ENCODE measurements around the gene TRNT1. TPM values are rescaled to one million over a fixed set of nuclear protein-coding genes. Genes with fewer than 3 reads are reported as not detected.

Gene TRNT1
- polyA plus RNA-seq, 1 donor: 25.5 TPM

GRCh38 chr3:3137526-3137925 lies 10.8 kb downstream of the TRNT1 start:
- Histone ChIP-seq H3K4me1 (ENCODE audit: control insufficient read depth, insufficient read depth, low read length) (no peaks in the 10 kb centered on the region), H3K9me3 (ENCODE audit: control insufficient read depth, low read depth, low read length) (no peaks in the 10 kb centered on the region), H3K27ac (ENCODE audit: low read length) (no peak overlapping the region), H3K4me3 (ENCODE audit: low read length) (no peak overlapping the region), H3K36me3 (ENCODE audit: control insufficient read depth, insufficient read depth, low read length) (peaks cover 37% of the 10 kb centered on the region), H3K27me3 (ENCODE audit: control insufficient read depth, insufficient read depth, low read length) (no peaks in the 10 kb centered on the region)
- 84% methylated on average over 5 of the region's 6 CpGs for WGBS (ENCODE audit: insufficient coverage, low lambda C conversion rate)
- DNase-seq: no peak

- Histone ChIP-seq H3K36me3 (ENCODE audit: control insufficient read depth, insufficient read depth, low read length) (peaks cover 53% of the 10 kb centered on the region), H3K4me3 (ENCODE audit: low read length) (no peak overlapping the region), H3K4me1 (ENCODE audit: control insufficient read depth, insufficient read depth, low read length) (no peaks in the 10 kb centered on the region), H3K27ac (ENCODE audit: low read length) (no peak overlapping the region), H3K9me3 (ENCODE audit: control insufficient read depth, low read depth, low read length) (no peaks in the 10 kb centered on the region), H3K27me3 (ENCODE audit: control insufficient read depth, insufficient read depth, low read length) (no peaks in the 10 kb centered on the region)
- no peak for DNase-seq
Observed at GRCh38 chr3:3141939-3142338, 15.2 kb downstream of the TRNT1 start.

GRCh38 chr3:3145831-3146230 lies 19.1 kb downstream of the TRNT1 start:
- Histone ChIP-seq H3K36me3 (ENCODE audit: control insufficient read depth, insufficient read depth, low read length) (peaks cover 61% of the 10 kb centered on the region), H3K27me3 (ENCODE audit: control insufficient read depth, insufficient read depth, low read length) (no peaks in the 10 kb centered on the region), H3K9me3 (ENCODE audit: control insufficient read depth, low read depth, low read length) (no peaks in the 10 kb centered on the region), H3K4me3 (ENCODE audit: low read length) (no peak overlapping the region), H3K27ac (ENCODE audit: low read length) (no peak overlapping the region), H3K4me1 (ENCODE audit: control insufficient read depth, insufficient read depth, low read length) (no peaks in the 10 kb centered on the region)
- WGBS (ENCODE audit: insufficient coverage, low lambda C conversion rate): 100% methylated on average over 1 of the region's 8 CpGs
- no peak for DNase-seq

GRCh38 chr3:3149560-3149959 lies 22.8 kb downstream of the TRNT1 start:
- no peak for DNase-seq
- 100% methylated on average over 1 of the region's 1 CpG for WGBS (ENCODE audit: insufficient coverage, low lambda C conversion rate)
- Histone ChIP-seq H3K36me3 (ENCODE audit: control insufficient read depth, insufficient read depth, low read length) (peaks cover 60% of the 10 kb centered on the region), H3K4me1 (ENCODE audit: control insufficient read depth, insufficient read depth, low read length) (no peaks in the 10 kb centered on the region), H3K27me3 (ENCODE audit: control insufficient read depth, insufficient read depth, low read length) (no peaks in the 10 kb centered on the region), H3K4me3 (ENCODE audit: low read length) (no peak overlapping the region), H3K27ac (ENCODE audit: low read length) (no peak overlapping the region), H3K9me3 (ENCODE audit: control insufficient read depth, low read depth, low read length) (no peaks in the 10 kb centered on the region)

- peaks cover 59% of the 10 kb centered on the region for H3K36me3 ChIP-seq (ENCODE audit: control insufficient read depth, insufficient read depth, low read length)
- H3K4me3 ChIP-seq (ENCODE audit: low read length): no peak overlapping the region
- H3K27me3 ChIP-seq (ENCODE audit: control insufficient read depth, insufficient read depth, low read length): no peaks in the 10 kb centered on the region
- 73% methylated on average over 1 of the region's 1 CpG for WGBS (ENCODE audit: insufficient coverage, low lambda C conversion rate)
- no peak overlapping the region for H3K27ac ChIP-seq (ENCODE audit: low read length)
- no peaks in the 10 kb centered on the region for H3K9me3 ChIP-seq (ENCODE audit: control insufficient read depth, low read depth, low read length)
- DNase-seq: no peak
- H3K4me1 ChIP-seq (ENCODE audit: control insufficient read depth, insufficient read depth, low read length): no peaks in the 10 kb centered on the region
Observed at GRCh38 chr3:3151513-3151912, 24.8 kb downstream of the TRNT1 start.

- Histone ChIP-seq H3K27me3 (ENCODE audit: control insufficient read depth, insufficient read depth, low read length) (no peaks in the 10 kb centered on the region), H3K27ac (ENCODE audit: low read length) (no peak overlapping the region), H3K4me3 (ENCODE audit: low read length) (no peak overlapping the region), H3K36me3 (ENCODE audit: control insufficient read depth, insufficient read depth, low read length) (peaks cover 59% of the 10 kb centered on the region), H3K4me1 (ENCODE audit: control insufficient read depth, insufficient read depth, low read length) (no peaks in the 10 kb centered on the region), H3K9me3 (ENCODE audit: control insufficient read depth, low read depth, low read length) (no peaks in the 10 kb centered on the region)
- 100% methylated on average over 1 of the region's 5 CpGs for WGBS (ENCODE audit: insufficient coverage, low lambda C conversion rate)
- no peak for DNase-seq
Observed at GRCh38 chr3:3154879-3155610, 28.3 kb downstream of the TRNT1 start.

GRCh38 chr3:3157484-3157883 lies 30.7 kb downstream of the TRNT1 start:
- Histone ChIP-seq H3K4me1 (ENCODE audit: control insufficient read depth, insufficient read depth, low read length) (no peaks in the 10 kb centered on the region), H3K36me3 (ENCODE audit: control insufficient read depth, insufficient read depth, low read length) (peaks cover 47% of the 10 kb centered on the region), H3K27me3 (ENCODE audit: control insufficient read depth, insufficient read depth, low read length) (no peaks in the 10 kb centered on the region), H3K4me3 (ENCODE audit: low read length) (no peak overlapping the region), H3K9me3 (ENCODE audit: control insufficient read depth, low read depth, low read length) (no peaks in the 10 kb centered on the region), H3K27ac (ENCODE audit: low read length) (no peak overlapping the region)
- no peak for DNase-seq
- no CpG with 5 or more reads among the region's 8 CpGs for WGBS (ENCODE audit: insufficient coverage, low lambda C conversion rate)

GRCh38 chr3:3160826-3161225 lies 34.1 kb downstream of the TRNT1 start:
- no peaks in the 10 kb centered on the region for H3K9me3 ChIP-seq (ENCODE audit: control insufficient read depth, low read depth, low read length)
- no peak for DNase-seq
- WGBS (ENCODE audit: insufficient coverage, low lambda C conversion rate): 94% methylated on average over 2 of the region's 2 CpGs
- H3K4me1 ChIP-seq (ENCODE audit: control insufficient read depth, insufficient read depth, low read length): no peaks in the 10 kb centered on the region
- no peak overlapping the region for H3K27ac ChIP-seq (ENCODE audit: low read length)
- H3K36me3 ChIP-seq (ENCODE audit: control insufficient read depth, insufficient read depth, low read length): peaks cover 55% of the 10 kb centered on the region
- H3K27me3 ChIP-seq (ENCODE audit: control insufficient read depth, insufficient read depth, low read length): no peaks in the 10 kb centered on the region
- H3K4me3 ChIP-seq (ENCODE audit: low read length): no peak overlapping the region

GRCh38 chr3:3165241-3165640 lies 38.5 kb downstream of the TRNT1 start:
- Histone ChIP-seq H3K36me3 (ENCODE audit: control insufficient read depth, insufficient read depth, low read length) (peaks cover 51% of the 10 kb centered on the region), H3K27me3 (ENCODE audit: control insufficient read depth, insufficient read depth, low read length) (no peaks in the 10 kb centered on the region), H3K4me3 (ENCODE audit: low read length) (no peak overlapping the region), H3K4me1 (ENCODE audit: control insufficient read depth, insufficient read depth, low read length) (no peaks in the 10 kb centered on the region), H3K9me3 (ENCODE audit: control insufficient read depth, low read depth, low read length) (no peaks in the 10 kb centered on the region), H3K27ac (ENCODE audit: low read length) (no peak overlapping the region)
- no peak for DNase-seq
- WGBS (ENCODE audit: insufficient coverage, low lambda C conversion rate): no CpG with 5 or more reads among the region's 3 CpGs

- Histone ChIP-seq H3K27ac (ENCODE audit: low read length) (no peak overlapping the region), H3K4me3 (ENCODE audit: low read length) (no peak overlapping the region), H3K36me3 (ENCODE audit: control insufficient read depth, insufficient read depth, low read length) (peaks cover 55% of the 10 kb centered on the region), H3K9me3 (ENCODE audit: control insufficient read depth, low read depth, low read length) (no peaks in the 10 kb centered on the region), H3K4me1 (ENCODE audit: control insufficient read depth, insufficient read depth, low read length) (no peaks in the 10 kb centered on the region), H3K27me3 (ENCODE audit: control insufficient read depth, insufficient read depth, low read length) (no peaks in the 10 kb centered on the region)
- WGBS (ENCODE audit: insufficient coverage, low lambda C conversion rate): 82% methylated on average over 2 of the region's 3 CpGs
- no peak for DNase-seq
Observed at GRCh38 chr3:3165650-3166049, 38.9 kb downstream of the TRNT1 start.

- DNase-seq: no peak
- peaks cover 60% of the 10 kb centered on the region for H3K36me3 ChIP-seq (ENCODE audit: control insufficient read depth, insufficient read depth, low read length)
- no CpG with 5 or more reads among the region's 5 CpGs for WGBS (ENCODE audit: insufficient coverage, low lambda C conversion rate)
- H3K4me1 ChIP-seq (ENCODE audit: control insufficient read depth, insufficient read depth, low read length): no peaks in the 10 kb centered on the region
- H3K9me3 ChIP-seq (ENCODE audit: control insufficient read depth, low read depth, low read length): no peaks in the 10 kb centered on the region
- no peak overlapping the region for H3K4me3 ChIP-seq (ENCODE audit: low read length)
- H3K27ac ChIP-seq (ENCODE audit: low read length): no peak overlapping the region
- H3K27me3 ChIP-seq (ENCODE audit: control insufficient read depth, insufficient read depth, low read length): no peaks in the 10 kb centered on the region
Observed at GRCh38 chr3:3170998-3171397, 44.3 kb downstream of the TRNT1 start.
